Liver (tissue), 9 donors: Measurements from ENCODE around the gene PALLD. TPM values are rescaled to one million over a fixed set of nuclear protein-coding genes. Genes with fewer than 3 reads are reported as not detected.

Experiments
- DNase-seq: peaks from one replicate; pipeline ENCODE4 v3.0.0-alpha.2; 2017; ENCODE audit warnings: low spot score
- H3K27ac ChIP-seq, 2 donors: one replicate each; pipeline ENCODE4 v1.7.0; 2013; ENCODE audit warnings: inconsistent platforms in 2 of 2, low read length in 2 of 2, control low read depth in 1 of 2, low read depth in 1 of 2, mild to moderate bottlenecking in 1 of 2
- H3K27me3 ChIP-seq, 4 donors: one replicate each; pipeline versions ENCODE4 v1.6.1 to v1.7.0; 2013; ENCODE audit warnings: low read length in 3 of 4, inconsistent platforms in 1 of 4, mild to moderate bottlenecking in 1 of 4, moderate library complexity in 1 of 4; ENCODE audit not compliant: control insufficient read depth in 4 of 4, insufficient read depth in 4 of 4
- H3K36me3 ChIP-seq, 4 donors: one replicate each; pipeline versions ENCODE4 v1.6.1 to v1.7.0; 2013; ENCODE audit warnings: low read length in 3 of 4, mild to moderate bottlenecking in 3 of 4, low read depth in 1 of 4, moderate library complexity in 1 of 4; ENCODE audit not compliant: control insufficient read depth in 4 of 4, insufficient read depth in 3 of 4
- H3K4me1 ChIP-seq, 4 donors: one replicate each; pipeline versions ENCODE4 v1.6.1 to v1.7.0; 2013; ENCODE audit warnings: low read length in 3 of 4, mild to moderate bottlenecking in 3 of 4, moderate library complexity in 1 of 4; ENCODE audit not compliant: control insufficient read depth in 4 of 4, insufficient read depth in 4 of 4
- H3K4me3 ChIP-seq, 3 donors: one replicate each; pipeline versions ENCODE4 v1.6.1 to v1.7.0; 2013; ENCODE audit warnings: low read length in 3 of 3, control low read depth in 1 of 3, low read depth in 1 of 3, mild to moderate bottlenecking in 1 of 3
- H3K9ac ChIP-seq, 2 donors: one replicate each; pipeline ENCODE4 v1.7.0; 2013; ENCODE audit warnings: low read length in 2 of 2, mild to moderate bottlenecking in 2 of 2, moderate library complexity in 2 of 2, control low read depth in 1 of 2, low read depth in 1 of 2
- H3K9me3 ChIP-seq, 4 donors: one replicate each; pipeline versions ENCODE4 v1.6.1 to v1.7.0; 2013; ENCODE audit warnings: low read length in 3 of 4; ENCODE audit not compliant: control insufficient read depth in 4 of 4
- EGR1 ChIP-seq, 2 donors: IDR thresholded peaks; 2 replicates each; pipeline ENCODE4 v1.6.1; 2016 to 2018; ENCODE audit warnings: antibody characterized with exemption in 2 of 2, low read depth in 2 of 2
- FOXA1 ChIP-seq: IDR thresholded peaks from 2 replicates; pipeline ENCODE4 v1.6.1; 2016; ENCODE audit warnings: antibody characterized with exemption
- FOXA2 ChIP-seq: IDR thresholded peaks from 2 replicates; pipeline ENCODE4 v1.6.1; 2016; ENCODE audit warnings: antibody characterized with exemption
- GABPA ChIP-seq, 2 donors: IDR thresholded peaks in 1 of 2; conservative IDR thresholded peaks in 1 of 2; 2 replicates each; pipeline ENCODE4 v1.6.1; 2016; ENCODE audit warnings: antibody characterized with exemption in 2 of 2, mild to moderate bottlenecking in 1 of 2, moderate library complexity in 1 of 2
- HNF4A ChIP-seq, 2 donors: conservative IDR thresholded peaks; 2 replicates each; pipeline ENCODE4 v1.6.1; 2016; ENCODE audit warnings: antibody characterized with exemption in 2 of 2, mild to moderate bottlenecking in 2 of 2
- HNF4G ChIP-seq: IDR thresholded peaks from 2 replicates; pipeline ENCODE4 v1.6.1; 2016; ENCODE audit warnings: antibody characterized with exemption
- JUND ChIP-seq, 2 donors: IDR thresholded peaks; 2 replicates each; pipeline ENCODE4 v1.6.1; 2016; ENCODE audit warnings: antibody characterized with exemption in 2 of 2
- NR2F2 ChIP-seq: IDR thresholded peaks from 2 replicates; pipeline ENCODE4 v1.6.1; 2016; ENCODE audit warnings: antibody characterized with exemption
- RAD21 ChIP-seq, 2 donors: IDR thresholded peaks; 2 replicates each; pipeline ENCODE4 v1.6.1; 2016; ENCODE audit warnings: antibody characterized with exemption in 2 of 2, mild to moderate bottlenecking in 2 of 2
- RXRA ChIP-seq, 2 donors: IDR thresholded peaks; 2 replicates each; pipeline ENCODE4 v1.6.1; 2017 to 2018; ENCODE audit warnings: antibody characterized with exemption in 2 of 2, mild to moderate bottlenecking in 1 of 2
- SP1 ChIP-seq: IDR thresholded peaks from 2 replicates; pipeline ENCODE4 v1.6.1; 2018; ENCODE audit warnings: antibody characterized with exemption, mild to moderate bottlenecking
- TAF1 ChIP-seq: conservative IDR thresholded peaks from 2 replicates; pipeline ENCODE4 v1.6.1; 2016; ENCODE audit warnings: antibody characterized with exemption, mild to moderate bottlenecking
- YY1 ChIP-seq: IDR thresholded peaks from 2 replicates; pipeline ENCODE4 v1.6.1; 2016; ENCODE audit warnings: antibody characterized with exemption, mild to moderate bottlenecking
- WGBS: extraction: QIAGEN DNeasy Blood & Tissue Kit; methylation state at CpG from one replicate; pipeline ENCODE4 v1.1.7; 2013; 5-methylcytosine and 5-hydroxymethylcytosine counted together
- polyA plus RNA-seq, 2 donors: library from polyadenylated mRNA; stranded (reverse) in 1 of 2; unstranded in 1 of 2; fragments of 200-250 nt in 1 of 2; fragments of >200 nt in 1 of 2; fragmentation: Nextera tagmentation in 1 of 2; extraction: Ambion mirVana in 1 of 2; gene quantifications; one replicate each; pipeline versions ENCODE4 v1.2.1 to v1.2.3, GENCODE V29; 2013 to 2015
- total RNA-seq, 2 donors: library from RNA; depleted of rRNA; stranded (reverse); fragments of >200 nt; gene quantifications; one replicate each; pipeline ENCODE4 v1.2.3, GENCODE V29; 2014
- TF ChIP-seq, protein P1 (sequence below): fragments of 150-350 bp; IDR thresholded peaks from 2 replicates; pipeline ENCODE4 v1.5.1; 2017; ENCODE audit warnings: improper control_type of control experiment, low read depth, low read length; ENCODE audit not compliant: missing input control
- TF ChIP-seq, protein P2 (sequence below): IDR thresholded peaks from 2 replicates; pipeline ENCODE4 v1.6.1; 2016; ENCODE audit warnings: antibody characterized with exemption
- TF ChIP-seq, protein P3 (sequence below): IDR thresholded peaks from 2 replicates; pipeline ENCODE4 v1.6.1; 2016; ENCODE audit warnings: antibody characterized with exemption, mild to moderate bottlenecking
- TF ChIP-seq, protein P4 (sequence below): IDR thresholded peaks from 2 replicates; pipeline ENCODE4 v1.6.1; 2016; ENCODE audit warnings: antibody characterized with exemption
- TF ChIP-seq, protein P5 (sequence below): IDR thresholded peaks from 2 replicates; pipeline ENCODE4 v1.6.1; 2016; ENCODE audit warnings: antibody characterized with exemption
- donor health status: healthy.
- donor health status: healthy.
- donor health status: healthy.
- donor health status: healthy.
- donor health status: healthy.

The PALLD gene
- total and polyA plus RNA-seq, 4 donors, result 9.0 to 26.3 (median 14.7) TPM

DNA sequence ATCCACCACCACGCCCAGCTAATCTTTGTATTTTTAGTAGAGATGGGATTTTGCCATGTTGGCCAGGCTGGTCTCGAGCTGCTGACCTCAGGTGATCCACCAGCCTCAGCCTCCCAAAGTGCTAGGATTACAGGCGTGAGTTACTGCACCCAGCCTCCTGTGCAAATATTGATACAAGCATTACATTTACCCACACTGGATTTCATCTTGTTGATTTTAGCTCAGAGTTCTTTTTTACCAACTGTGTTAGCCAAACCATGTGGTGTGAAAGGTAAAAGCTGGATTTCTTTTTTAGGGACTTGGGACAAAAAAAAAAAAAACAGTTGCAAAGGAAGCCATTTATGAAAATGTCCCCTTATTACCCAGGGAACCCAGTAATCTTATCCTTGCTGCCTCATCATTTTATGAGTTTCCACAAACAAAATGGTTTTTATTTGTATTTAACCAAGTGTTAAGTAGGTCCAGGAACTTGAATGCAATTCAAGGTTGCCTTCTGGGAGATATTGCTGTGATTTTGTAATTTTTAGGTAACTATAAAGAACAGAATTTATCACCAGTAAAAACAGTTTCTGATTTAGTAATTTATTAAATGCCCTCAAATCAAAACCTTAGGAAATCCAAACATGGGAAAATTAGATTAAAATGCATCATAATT is 202.5 kb downstream of the PALLD start:
- WGBS, result 39% methylated on average over 3 of the region's 3 CpGs
- Histone ChIP-seq H3K27ac (peak overlapping the region in 1 of 2 donors; percentile 39), H3K27me3 (no peaks in the 10 kb centered on the region), H3K36me3 (no peaks in the 10 kb centered on the region), H3K9me3 (no peaks in the 10 kb centered on the region), H3K9ac (no peak overlapping the region), H3K4me3 (no peak overlapping the region), H3K4me1 (peaks cover 0 to 7% (median 1%) of the 10 kb centered on the region in 4 donors)
- DNase-seq, result no peak
- TF ChIP-seq FOXA2 (peak; percentile 96), TAF1 (no peak), SP1 (peak; percentile 71), RXRA (IDR thresholded peaks at IDR 0.05) (peak; percentile 71 to 85), YY1 (peak; percentile 86), GABPA (IDR thresholded peaks at IDR 0.05 in 1 of 2, conservative IDR thresholded peaks at IDR 0.05 in 1 of 2) (no peak), HNF4A (conservative IDR thresholded peaks at IDR 0.05) (peak; percentile 58 to 61), FOXA1 (peak; percentile 96), EGR1 (IDR thresholded peaks at IDR 0.05; ENCODE audit: low read depth in 2 of 2) (no peak), JUND (IDR thresholded peaks at IDR 0.05) (peak in 1 of 2 donors; percentile 45), HNF4G (peak; percentile 13), NR2F2 (no peak), RAD21 (IDR thresholded peaks at IDR 0.05) (peak; percentile 17 to 45)
- TF ChIP-seq, protein P1, sequence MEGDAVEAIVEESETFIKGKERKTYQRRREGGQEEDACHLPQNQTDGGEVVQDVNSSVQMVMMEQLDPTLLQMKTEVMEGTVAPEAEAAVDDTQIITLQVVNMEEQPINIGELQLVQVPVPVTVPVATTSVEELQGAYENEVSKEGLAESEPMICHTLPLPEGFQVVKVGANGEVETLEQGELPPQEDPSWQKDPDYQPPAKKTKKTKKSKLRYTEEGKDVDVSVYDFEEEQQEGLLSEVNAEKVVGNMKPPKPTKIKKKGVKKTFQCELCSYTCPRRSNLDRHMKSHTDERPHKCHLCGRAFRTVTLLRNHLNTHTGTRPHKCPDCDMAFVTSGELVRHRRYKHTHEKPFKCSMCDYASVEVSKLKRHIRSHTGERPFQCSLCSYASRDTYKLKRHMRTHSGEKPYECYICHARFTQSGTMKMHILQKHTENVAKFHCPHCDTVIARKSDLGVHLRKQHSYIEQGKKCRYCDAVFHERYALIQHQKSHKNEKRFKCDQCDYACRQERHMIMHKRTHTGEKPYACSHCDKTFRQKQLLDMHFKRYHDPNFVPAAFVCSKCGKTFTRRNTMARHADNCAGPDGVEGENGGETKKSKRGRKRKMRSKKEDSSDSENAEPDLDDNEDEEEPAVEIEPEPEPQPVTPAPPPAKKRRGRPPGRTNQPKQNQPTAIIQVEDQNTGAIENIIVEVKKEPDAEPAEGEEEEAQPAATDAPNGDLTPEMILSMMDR, result no peak
- TF ChIP-seq, protein P2, sequence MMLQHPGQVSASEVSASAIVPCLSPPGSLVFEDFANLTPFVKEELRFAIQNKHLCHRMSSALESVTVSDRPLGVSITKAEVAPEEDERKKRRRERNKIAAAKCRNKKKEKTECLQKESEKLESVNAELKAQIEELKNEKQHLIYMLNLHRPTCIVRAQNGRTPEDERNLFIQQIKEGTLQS, result peak; percentile 53
- TF ChIP-seq, protein P3, sequence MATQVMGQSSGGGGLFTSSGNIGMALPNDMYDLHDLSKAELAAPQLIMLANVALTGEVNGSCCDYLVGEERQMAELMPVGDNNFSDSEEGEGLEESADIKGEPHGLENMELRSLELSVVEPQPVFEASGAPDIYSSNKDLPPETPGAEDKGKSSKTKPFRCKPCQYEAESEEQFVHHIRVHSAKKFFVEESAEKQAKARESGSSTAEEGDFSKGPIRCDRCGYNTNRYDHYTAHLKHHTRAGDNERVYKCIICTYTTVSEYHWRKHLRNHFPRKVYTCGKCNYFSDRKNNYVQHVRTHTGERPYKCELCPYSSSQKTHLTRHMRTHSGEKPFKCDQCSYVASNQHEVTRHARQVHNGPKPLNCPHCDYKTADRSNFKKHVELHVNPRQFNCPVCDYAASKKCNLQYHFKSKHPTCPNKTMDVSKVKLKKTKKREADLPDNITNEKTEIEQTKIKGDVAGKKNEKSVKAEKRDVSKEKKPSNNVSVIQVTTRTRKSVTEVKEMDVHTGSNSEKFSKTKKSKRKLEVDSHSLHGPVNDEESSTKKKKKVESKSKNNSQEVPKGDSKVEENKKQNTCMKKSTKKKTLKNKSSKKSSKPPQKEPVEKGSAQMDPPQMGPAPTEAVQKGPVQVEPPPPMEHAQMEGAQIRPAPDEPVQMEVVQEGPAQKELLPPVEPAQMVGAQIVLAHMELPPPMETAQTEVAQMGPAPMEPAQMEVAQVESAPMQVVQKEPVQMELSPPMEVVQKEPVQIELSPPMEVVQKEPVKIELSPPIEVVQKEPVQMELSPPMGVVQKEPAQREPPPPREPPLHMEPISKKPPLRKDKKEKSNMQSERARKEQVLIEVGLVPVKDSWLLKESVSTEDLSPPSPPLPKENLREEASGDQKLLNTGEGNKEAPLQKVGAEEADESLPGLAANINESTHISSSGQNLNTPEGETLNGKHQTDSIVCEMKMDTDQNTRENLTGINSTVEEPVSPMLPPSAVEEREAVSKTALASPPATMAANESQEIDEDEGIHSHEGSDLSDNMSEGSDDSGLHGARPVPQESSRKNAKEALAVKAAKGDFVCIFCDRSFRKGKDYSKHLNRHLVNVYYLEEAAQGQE, result peak; percentile 48
- TF ChIP-seq, protein P4, sequence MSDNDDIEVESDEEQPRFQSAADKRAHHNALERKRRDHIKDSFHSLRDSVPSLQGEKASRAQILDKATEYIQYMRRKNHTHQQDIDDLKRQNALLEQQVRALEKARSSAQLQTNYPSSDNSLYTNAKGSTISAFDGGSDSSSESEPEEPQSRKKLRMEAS, result peak; percentile 55
- TF ChIP-seq, protein P5, sequence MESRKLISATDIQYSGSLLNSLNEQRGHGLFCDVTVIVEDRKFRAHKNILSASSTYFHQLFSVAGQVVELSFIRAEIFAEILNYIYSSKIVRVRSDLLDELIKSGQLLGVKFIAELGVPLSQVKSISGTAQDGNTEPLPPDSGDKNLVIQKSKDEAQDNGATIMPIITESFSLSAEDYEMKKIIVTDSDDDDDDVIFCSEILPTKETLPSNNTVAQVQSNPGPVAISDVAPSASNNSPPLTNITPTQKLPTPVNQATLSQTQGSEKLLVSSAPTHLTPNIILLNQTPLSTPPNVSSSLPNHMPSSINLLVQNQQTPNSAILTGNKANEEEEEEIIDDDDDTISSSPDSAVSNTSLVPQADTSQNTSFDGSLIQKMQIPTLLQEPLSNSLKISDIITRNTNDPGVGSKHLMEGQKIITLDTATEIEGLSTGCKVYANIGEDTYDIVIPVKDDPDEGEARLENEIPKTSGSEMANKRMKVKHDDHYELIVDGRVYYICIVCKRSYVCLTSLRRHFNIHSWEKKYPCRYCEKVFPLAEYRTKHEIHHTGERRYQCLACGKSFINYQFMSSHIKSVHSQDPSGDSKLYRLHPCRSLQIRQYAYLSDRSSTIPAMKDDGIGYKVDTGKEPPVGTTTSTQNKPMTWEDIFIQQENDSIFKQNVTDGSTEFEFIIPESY, result peak; percentile 63
